Right lobe of liver (tissue), 4 donors: ENCODE results near the gene FILIP1.

Source experiments
- CTCF ChIP-seq, 4 donors: fragments of 200-600 bp in 3 of 4; fragments of 450-650 bp in 1 of 4; IDR thresholded peaks; one replicate each; pipeline versions ENCODE4 v1.5.1 to v1.8.0; 2016 to 2022; ENCODE audit warnings: antibody characterized with exemption in 4 of 4, mild to moderate bottlenecking in 2 of 4
- POLR2A ChIP-seq: fragments of 450-650 bp; IDR thresholded peaks from one replicate; pipeline ENCODE4 v1.6.1; 2017; ENCODE audit warnings: antibody characterized with exemption, mild to moderate bottlenecking
- donor health status: DM: no; HTN: no; CAD: no.
- donor health status: DM: no; HTN: no; CAD: no.
- donor health status: DM: no; HTN: yes; CAD: no.

- no peak for TF ChIP-seq CTCF (IDR thresholded peaks at IDR 0.05)
- no peak for TF ChIP-seq POLR2A
Observed at GRCh38 chr6:75543311-75543710, 49.7 kb upstream of the FILIP1 start.
